GM21360 (cell line): ENCODE results near the gene HEYL.
A peak's percentile ranks its signal among the peaks of the same experiment; 100 is the strongest.
"Not testable (repeated sequence)": the region's sequence is repeated elsewhere in the genome, so short reads cannot be mapped to it uniquely, and the experiment has no call there.

Experiments
- ATAC-seq: cut with Tn5 transposase; IDR thresholded peaks from one replicate; pipeline ENCODE4 v1.9.1; 2021; ENCODE audit warnings: mild to moderate bottlenecking, moderate library complexity; ENCODE audit not compliant: unreplicated experiment

Gene HEYL

GRCh38 chr1:39613250-39613649, 26.2 kb downstream of the HEYL start:
- no peak for ATAC-seq

- ATAC-seq = no peak
Measured at GRCh38 chr1:39609618-39610331, 29.7 kb downstream of the HEYL start.

GRCh38 chr1:39608921-39609320, 30.5 kb downstream of the HEYL start:
- ATAC-seq = no peak

GRCh38 chr1:39603677-39604076, 35.8 kb downstream of the HEYL start:
- ATAC-seq = not testable (repeated sequence)

GRCh38 chr1:39601667-39602255, 37.7 kb downstream of the HEYL start:
- not testable (repeated sequence) for ATAC-seq

- ATAC-seq = no peak
Measured at GRCh38 chr1:39596163-39596562, 43.3 kb downstream of the HEYL start.

- no peak for ATAC-seq
Measured at GRCh38 chr1:39593386-39593785, 46.1 kb downstream of the HEYL start.

- no peak for ATAC-seq
Measured at GRCh38 chr1:39592069-39592468, 47.4 kb downstream of the HEYL start.

- ATAC-seq = no peak
Measured at GRCh38 chr1:39590546-39590945, 48.9 kb downstream of the HEYL start.

GRCh38 chr1:39585933-39586332, 53.5 kb downstream of the HEYL start:
- ATAC-seq = no peak

GRCh38 chr1:39576016-39576657, 63.3 kb downstream of the HEYL start:
- peak; percentile 36 for ATAC-seq

GRCh38 chr1:39575191-39576015, 64.0 kb downstream of the HEYL start:
- ATAC-seq = no peak

GRCh38 chr1:39574646-39575045, 64.8 kb downstream of the HEYL start:
- ATAC-seq = no peak
